ENCODE data around the gene AGTRAP. TPM values are rescaled to one million over a fixed set of nuclear protein-coding genes. Genes with fewer than 3 reads are reported as not detected.
A peak's percentile ranks its signal among the peaks of the same experiment; 100 is the strongest.

The AGTRAP gene, protein sequence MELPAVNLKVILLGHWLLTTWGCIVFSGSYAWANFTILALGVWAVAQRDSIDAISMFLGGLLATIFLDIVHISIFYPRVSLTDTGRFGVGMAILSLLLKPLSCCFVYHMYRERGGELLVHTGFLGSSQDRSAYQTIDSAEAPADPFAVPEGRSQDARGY
- 40.4 and 47.4 TPM in 2 replicates for total RNA-seq (2012; rRNA removed)

DNA sequence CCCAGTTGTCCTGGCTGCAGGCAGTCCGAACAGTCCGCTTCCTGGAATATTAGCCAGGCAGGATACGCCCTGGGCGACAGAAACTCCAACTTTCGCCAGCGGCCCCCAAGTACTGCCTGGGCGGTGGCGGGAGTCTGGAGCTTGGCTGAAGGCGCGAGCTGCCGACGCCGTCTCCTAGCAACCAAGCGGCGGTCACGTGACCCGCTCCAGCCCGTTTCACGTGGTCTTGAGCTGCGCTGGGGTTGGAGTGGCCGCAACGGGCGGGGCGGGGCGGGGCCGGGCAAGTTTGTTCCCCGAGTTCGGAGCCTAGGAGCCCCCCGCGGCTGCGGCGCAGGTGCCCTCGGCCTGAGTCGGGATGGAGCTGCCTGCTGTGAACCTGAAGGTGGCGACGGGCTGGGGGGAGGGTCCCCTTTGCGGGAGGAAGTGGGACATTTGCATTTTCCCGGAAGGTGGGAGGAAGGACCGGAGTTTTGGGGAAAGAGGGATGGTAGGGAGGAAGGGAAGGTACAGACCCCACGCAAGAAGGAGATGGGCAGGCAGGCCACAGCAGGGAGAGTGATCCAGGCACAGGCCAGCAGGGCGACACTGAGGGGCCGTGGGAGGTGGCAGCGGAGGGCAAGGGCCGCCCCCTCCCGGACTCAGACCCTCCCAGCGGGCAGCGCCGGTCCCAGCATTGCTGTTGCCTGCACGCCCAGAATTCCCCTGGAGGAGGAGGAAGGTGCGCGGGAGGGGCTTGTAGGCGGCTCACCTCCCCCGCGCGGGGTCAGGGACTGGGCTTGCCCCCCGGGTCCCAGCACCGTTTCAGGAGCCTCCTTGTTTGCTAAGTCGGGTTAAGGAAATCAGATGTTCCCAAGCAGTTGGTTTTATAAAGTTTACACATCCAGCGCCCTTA lies at the start of gene AGTRAP:
AGTRAP (plus strand) TSS at position 283 of the 892 bp plus-strand sequence; CDS start at position 356, 73 bp downstream.
- peak within 1 kb of the TSS; percentile 96 for H3K4me2 ChIP-seq (ENCODE audit: low read length)
- H3K36me3 ChIP-seq (ENCODE audit: insufficient read depth, low read length), result no peaks in the 10 kb centered on the region
- H3K27me3 ChIP-seq (ENCODE audit: control insufficient read depth, insufficient read depth, low read length), result no peaks in the 10 kb centered on the region
- H3K4me1 ChIP-seq (ENCODE audit: control insufficient read depth, insufficient read depth, low read length), result peaks cover 24% of the 10 kb centered on the region
- H3K4me3 ChIP-seq (ENCODE audit: low read length), result peak within 1 kb of the TSS; percentile 95
- H3K9ac ChIP-seq (ENCODE audit: low read depth, low read length), result peak within 1 kb of the TSS; percentile 92
- H3K9me3 ChIP-seq (replicated peaks; ENCODE audit: low read length), result no peaks in the 10 kb centered on the region

GRCh38 chr1:11688506-11688905 lies 47.4 kb upstream of the AGTRAP start:
- Histone ChIP-seq H3K27me3 (ENCODE audit: control insufficient read depth, insufficient read depth, low read length) (peaks cover 54% of the 10 kb centered on the region), H3K4me1 (ENCODE audit: control insufficient read depth, insufficient read depth, low read length) (peaks cover 16% of the 10 kb centered on the region), H3K4me2 (ENCODE audit: low read length) (no peak overlapping the region)

DNA sequence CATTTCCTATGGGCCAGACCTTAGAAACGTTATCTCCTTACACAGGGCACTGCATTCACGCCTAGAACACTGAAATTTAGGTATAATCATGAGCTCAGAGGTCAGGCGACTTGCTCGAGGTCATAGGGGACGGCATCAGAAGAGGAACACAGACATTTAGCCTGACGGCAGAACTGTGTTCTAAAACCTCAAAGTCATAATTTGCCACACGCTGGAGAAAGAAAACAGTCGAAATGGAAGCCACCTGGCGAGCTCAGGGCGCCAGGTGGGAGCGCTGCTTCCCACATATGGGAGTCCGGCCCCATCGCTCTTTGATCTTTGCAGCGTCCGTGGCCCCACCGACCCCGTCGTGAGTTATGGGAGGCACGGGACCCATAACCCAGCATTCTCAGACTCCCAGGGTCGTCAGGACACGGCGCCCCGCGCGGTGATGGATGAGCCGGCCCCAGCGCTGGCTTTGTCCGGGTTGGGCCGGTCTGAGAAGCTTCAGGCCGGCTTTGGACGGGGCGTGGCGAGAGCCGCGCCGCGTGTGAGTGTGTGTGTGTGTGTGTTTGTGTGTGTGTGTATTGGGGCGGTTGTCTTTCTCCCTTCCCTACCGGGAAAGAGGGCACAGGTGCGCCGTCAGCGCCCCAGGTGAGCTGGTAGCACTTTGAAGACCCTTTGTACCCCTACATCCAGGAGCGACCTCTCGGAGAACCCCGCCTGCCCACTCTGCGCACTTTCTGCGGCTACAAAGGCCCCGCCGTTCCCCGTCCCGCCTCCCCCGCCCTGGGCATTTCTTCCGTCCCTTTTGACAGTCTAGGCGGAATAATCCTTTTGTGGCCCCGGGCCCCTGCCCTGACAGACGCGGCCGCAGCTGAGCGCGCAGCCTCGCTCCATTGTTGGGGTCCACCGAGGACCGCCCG lies 45.3 kb upstream of the AGTRAP start:
- H3K4me1 ChIP-seq (ENCODE audit: control insufficient read depth, insufficient read depth, low read length), result peaks cover 20% of the 10 kb centered on the region
- H3K4me3 ChIP-seq (ENCODE audit: low read length), result peak overlapping the region; percentile 53
- H3K9ac ChIP-seq (ENCODE audit: low read depth, low read length), result no peak overlapping the region
- H3K9me3 ChIP-seq (replicated peaks; ENCODE audit: low read length), result no peaks in the 10 kb centered on the region
- H3K4me2 ChIP-seq (ENCODE audit: low read length), result peak overlapping the region; percentile 71
- H3K27me3 ChIP-seq (ENCODE audit: control insufficient read depth, insufficient read depth, low read length), result peaks cover 62% of the 10 kb centered on the region
- no peaks in the 10 kb centered on the region for H3K36me3 ChIP-seq (ENCODE audit: insufficient read depth, low read length)

More at GRCh38 chr1:11688506-11688905, 47.4 kb upstream of the AGTRAP start:
- Histone ChIP-seq H3K9me3 (replicated peaks; ENCODE audit: low read length) (no peaks in the 10 kb centered on the region), H3K4me3 (ENCODE audit: low read length) (no peak overlapping the region), H3K36me3 (ENCODE audit: insufficient read depth, low read length) (no peaks in the 10 kb centered on the region), H3K9ac (ENCODE audit: low read depth, low read length) (no peak overlapping the region)

DNA sequence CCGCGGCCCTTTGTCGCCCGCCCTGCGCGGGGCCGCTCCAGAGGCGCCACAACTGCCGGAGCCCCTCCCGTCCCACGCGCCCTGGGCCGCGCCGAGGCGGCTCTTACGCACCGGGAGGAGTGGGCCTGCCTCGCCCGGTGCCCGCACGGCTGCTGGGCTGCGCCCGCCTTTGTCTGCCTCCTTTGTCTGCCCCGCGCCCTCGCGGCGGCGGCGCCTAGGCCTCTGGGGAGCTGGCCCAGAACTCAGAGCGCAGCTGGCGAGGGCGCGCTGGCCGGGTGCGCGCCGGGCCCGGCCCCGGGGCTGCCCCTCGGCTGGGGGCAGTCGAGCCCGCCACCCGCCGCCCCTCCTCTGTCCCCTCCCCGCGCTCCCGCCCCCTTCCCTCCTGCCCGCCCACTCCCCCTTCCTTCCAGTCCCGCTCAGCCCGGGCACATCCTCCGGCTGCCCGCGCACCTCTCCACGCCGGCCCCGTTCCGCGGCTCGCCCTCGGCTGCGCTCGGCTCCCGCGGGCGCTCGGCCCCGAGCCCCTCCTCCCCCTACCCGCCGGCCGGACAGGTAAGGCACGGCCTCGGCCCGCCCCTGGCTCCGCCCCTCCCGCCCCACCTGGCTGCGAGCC lies 44.5 kb upstream of the AGTRAP start, which contains the start of gene DRAXIN:
DRAXIN (plus strand) TSS at position 409 of the 613 bp plus-strand sequence. CDS start 14,549 bp downstream, outside the sequence.
- peak within 1 kb of the TSS; percentile 53 for H3K4me3 ChIP-seq (ENCODE audit: low read length)
- H3K4me1 ChIP-seq (ENCODE audit: control insufficient read depth, insufficient read depth, low read length), result peaks cover 20% of the 10 kb centered on the region
- no peak within 1 kb of the TSS for H3K9ac ChIP-seq (ENCODE audit: low read depth, low read length)
- no peaks in the 10 kb centered on the region for H3K36me3 ChIP-seq (ENCODE audit: insufficient read depth, low read length)
- peak within 1 kb of the TSS; percentile 71 for H3K4me2 ChIP-seq (ENCODE audit: low read length)
- H3K27me3 ChIP-seq (ENCODE audit: control insufficient read depth, insufficient read depth, low read length), result peaks cover 56% of the 10 kb centered on the region
- H3K9me3 ChIP-seq (replicated peaks; ENCODE audit: low read length), result no peaks in the 10 kb centered on the region

DNA sequence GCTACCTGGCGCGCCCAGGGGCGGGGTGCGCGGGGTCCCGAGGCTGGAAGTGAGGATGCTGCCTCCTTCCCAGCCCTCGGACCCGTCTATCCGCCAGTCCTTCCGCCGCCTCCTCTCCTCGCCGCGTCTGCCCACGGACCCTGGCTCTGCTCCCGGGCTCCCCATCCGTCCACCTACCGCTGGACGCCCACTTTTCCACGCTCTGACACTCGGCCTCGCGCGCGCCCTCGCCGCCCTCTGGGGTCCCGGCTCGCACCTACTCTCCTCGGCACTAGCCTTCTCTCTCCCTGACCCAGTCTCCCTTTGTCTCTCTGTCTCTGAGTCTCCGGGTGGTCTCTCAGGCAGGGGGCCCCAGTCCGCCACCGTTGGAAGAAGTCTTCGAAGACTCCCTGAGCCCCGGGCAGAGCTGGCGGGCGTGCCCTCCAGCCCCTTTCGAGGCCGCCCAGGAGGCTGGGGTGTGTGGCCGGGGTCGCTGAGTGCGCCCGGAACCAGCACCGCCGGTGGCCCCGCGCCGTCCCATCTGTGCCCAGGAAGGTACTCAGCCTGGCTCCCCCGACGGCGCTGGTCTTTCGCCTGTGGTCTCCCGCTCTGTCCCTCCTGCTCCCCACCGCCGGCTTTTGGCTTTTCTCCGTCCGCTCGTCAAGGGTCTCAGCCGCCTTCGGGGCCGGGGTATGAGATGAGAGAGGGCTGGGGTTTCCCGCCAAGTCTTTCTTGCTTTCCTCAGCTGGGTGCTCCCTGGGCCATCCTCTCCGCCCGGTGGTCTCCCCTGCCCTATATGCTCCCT lies 43.8 kb upstream of the AGTRAP start:
- Histone ChIP-seq H3K9ac (ENCODE audit: low read depth, low read length) (no peak overlapping the region), H3K4me2 (ENCODE audit: low read length) (no peak overlapping the region), H3K27me3 (ENCODE audit: control insufficient read depth, insufficient read depth, low read length) (peaks cover 59% of the 10 kb centered on the region), H3K4me1 (ENCODE audit: control insufficient read depth, insufficient read depth, low read length) (peaks cover 20% of the 10 kb centered on the region), H3K9me3 (replicated peaks; ENCODE audit: low read length) (no peaks in the 10 kb centered on the region), H3K36me3 (ENCODE audit: insufficient read depth, low read length) (no peaks in the 10 kb centered on the region), H3K4me3 (ENCODE audit: low read length) (no peak overlapping the region)

- Histone ChIP-seq H3K4me2 (ENCODE audit: low read length) (peak overlapping the region; percentile 29), H3K9ac (ENCODE audit: low read depth, low read length) (no peak overlapping the region), H3K36me3 (ENCODE audit: insufficient read depth, low read length) (no peaks in the 10 kb centered on the region), H3K4me3 (ENCODE audit: low read length) (no peak overlapping the region), H3K4me1 (ENCODE audit: control insufficient read depth, insufficient read depth, low read length) (peaks cover 20% of the 10 kb centered on the region), H3K9me3 (replicated peaks; ENCODE audit: low read length) (no peaks in the 10 kb centered on the region), H3K27me3 (ENCODE audit: control insufficient read depth, insufficient read depth, low read length) (peaks cover 62% of the 10 kb centered on the region)
Measured at GRCh38 chr1:11693024-11693590, 42.8 kb upstream of the AGTRAP start.

GRCh38 chr1:11693917-11694316 lies 42.0 kb upstream of the AGTRAP start:
- no peak overlapping the region for H3K9ac ChIP-seq (ENCODE audit: low read depth, low read length)
- H3K4me3 ChIP-seq (ENCODE audit: low read length), result no peak overlapping the region
- peaks cover 65% of the 10 kb centered on the region for H3K27me3 ChIP-seq (ENCODE audit: control insufficient read depth, insufficient read depth, low read length)
- H3K36me3 ChIP-seq (ENCODE audit: insufficient read depth, low read length), result no peaks in the 10 kb centered on the region
- H3K9me3 ChIP-seq (replicated peaks; ENCODE audit: low read length), result no peaks in the 10 kb centered on the region
- H3K4me2 ChIP-seq (ENCODE audit: low read length), result no peak overlapping the region
- H3K4me1 ChIP-seq (ENCODE audit: control insufficient read depth, insufficient read depth, low read length), result peaks cover 20% of the 10 kb centered on the region

GRCh38 chr1:11695861-11696260 lies 40.1 kb upstream of the AGTRAP start:
- H3K9me3 ChIP-seq (replicated peaks; ENCODE audit: low read length), result no peaks in the 10 kb centered on the region
- no peak overlapping the region for H3K4me2 ChIP-seq (ENCODE audit: low read length)
- no peak overlapping the region for H3K4me3 ChIP-seq (ENCODE audit: low read length)
- H3K27me3 ChIP-seq (ENCODE audit: control insufficient read depth, insufficient read depth, low read length), result peaks cover 61% of the 10 kb centered on the region
- peaks cover 24% of the 10 kb centered on the region for H3K4me1 ChIP-seq (ENCODE audit: control insufficient read depth, insufficient read depth, low read length)
- H3K9ac ChIP-seq (ENCODE audit: low read depth, low read length), result no peak overlapping the region
- no peaks in the 10 kb centered on the region for H3K36me3 ChIP-seq (ENCODE audit: insufficient read depth, low read length)

DNA sequence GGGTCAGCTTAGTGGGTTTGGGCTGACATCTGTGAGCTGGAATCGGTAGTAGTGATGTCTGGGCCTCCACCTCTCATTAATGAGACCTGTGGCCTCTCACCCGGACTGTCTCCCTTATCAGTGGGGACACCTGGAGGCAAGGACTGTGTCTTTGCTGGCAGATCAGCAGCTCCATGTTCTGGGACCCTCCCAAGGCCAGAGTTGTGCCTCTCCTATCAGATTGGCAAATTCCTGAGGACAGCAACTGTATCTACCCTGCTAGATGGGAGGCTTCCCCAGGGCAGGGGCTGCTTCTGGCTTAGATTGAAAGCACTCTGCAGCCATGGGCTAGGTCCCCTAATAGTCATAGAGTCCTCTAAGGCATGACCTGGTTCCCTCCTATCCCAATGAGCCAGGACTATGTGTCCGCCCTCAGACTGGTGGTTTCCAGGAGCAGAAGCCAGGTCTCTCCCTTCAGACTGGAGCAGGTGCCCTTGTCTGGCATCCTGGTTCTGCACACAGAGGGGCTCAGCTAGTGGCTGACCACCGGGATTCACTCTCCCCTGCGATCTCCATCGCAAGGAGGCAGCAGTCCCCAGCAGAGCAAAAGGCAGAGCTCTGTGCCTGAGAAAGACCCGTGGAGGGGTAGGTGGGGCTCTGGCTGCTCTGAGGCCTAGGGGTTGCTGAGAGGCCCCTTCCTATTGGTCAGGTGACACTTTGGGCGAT lies 38.6 kb upstream of the AGTRAP start:
- Histone ChIP-seq H3K4me3 (ENCODE audit: low read length) (no peak overlapping the region), H3K36me3 (ENCODE audit: insufficient read depth, low read length) (no peaks in the 10 kb centered on the region), H3K27me3 (ENCODE audit: control insufficient read depth, insufficient read depth, low read length) (peaks cover 66% of the 10 kb centered on the region)

DNA sequence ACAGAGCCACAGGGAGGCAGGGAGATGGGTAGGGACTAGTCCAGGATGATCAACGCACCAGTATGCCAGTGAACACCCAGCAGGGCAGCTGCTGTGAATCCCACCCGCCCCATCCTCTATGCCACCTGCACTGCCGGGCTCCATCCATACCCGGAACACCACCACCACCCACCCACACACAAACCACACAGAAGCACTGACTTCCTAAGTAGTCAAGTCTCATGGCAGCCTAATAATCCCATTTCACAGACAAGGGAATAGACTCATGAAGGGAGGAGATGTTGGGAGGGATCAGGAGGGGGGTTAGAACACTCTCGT lies 38.1 kb upstream of the AGTRAP start:
- Histone ChIP-seq H3K9ac (ENCODE audit: low read depth, low read length) (no peak overlapping the region), H3K9me3 (replicated peaks; ENCODE audit: low read length) (no peaks in the 10 kb centered on the region), H3K27me3 (ENCODE audit: control insufficient read depth, insufficient read depth, low read length) (peaks cover 66% of the 10 kb centered on the region), H3K4me1 (ENCODE audit: control insufficient read depth, insufficient read depth, low read length) (peaks cover 26% of the 10 kb centered on the region), H3K4me3 (ENCODE audit: low read length) (no peak overlapping the region), H3K36me3 (ENCODE audit: insufficient read depth, low read length) (no peaks in the 10 kb centered on the region), H3K4me2 (ENCODE audit: low read length) (no peak overlapping the region)

More for the DNA sequence above, 38.6 kb upstream of the AGTRAP start:
- no peak overlapping the region for H3K9ac ChIP-seq (ENCODE audit: low read depth, low read length)
- no peak overlapping the region for H3K4me2 ChIP-seq (ENCODE audit: low read length)
- H3K9me3 ChIP-seq (replicated peaks; ENCODE audit: low read length), result no peaks in the 10 kb centered on the region
- H3K4me1 ChIP-seq (ENCODE audit: control insufficient read depth, insufficient read depth, low read length), result peaks cover 31% of the 10 kb centered on the region

All from skeletal muscle satellite cell (primary cell).